GM15510 (cell line): ENCODE data around the gene PGAP3.

Source experiments
- POLR2A ChIP-seq: IDR thresholded peaks from 3 replicates; pipeline ENCODE4 v1.6.1; 2011; ENCODE audit warnings: borderline replicate concordance; ENCODE audit not compliant: insufficient read length; ENCODE audit errors: extremely low read depth

The PGAP3 gene

DNA sequence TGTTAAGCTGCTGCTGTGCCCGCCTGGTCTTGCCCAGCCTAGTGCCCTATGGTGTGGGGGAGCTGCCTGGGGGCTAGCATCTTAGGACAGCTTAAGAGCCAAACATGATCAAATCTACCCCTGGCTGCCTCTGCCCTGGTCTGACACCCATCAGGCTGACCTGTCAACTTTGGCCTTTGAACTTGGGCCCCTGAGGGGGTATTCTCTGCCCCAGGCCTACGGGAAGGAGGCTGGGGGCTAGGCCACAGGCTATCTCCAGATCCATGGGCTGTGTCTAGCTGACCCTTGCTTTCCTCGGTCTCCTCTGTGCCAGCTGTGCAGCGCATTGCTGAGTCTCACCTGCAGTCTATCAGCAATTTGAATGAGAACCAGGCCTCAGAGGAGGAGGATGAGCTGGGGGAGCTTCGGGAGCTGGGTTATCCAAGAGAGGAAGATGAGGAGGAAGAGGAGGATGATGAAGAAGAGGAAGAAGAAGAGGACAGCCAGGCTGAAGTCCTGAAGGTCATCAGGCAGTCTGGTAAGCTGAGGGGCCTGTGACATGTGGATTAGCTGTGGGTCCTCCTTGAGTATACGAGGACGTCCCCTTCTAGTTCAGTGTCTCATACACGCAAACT is 54.2 kb downstream of the PGAP3 start:
- TF ChIP-seq POLR2A, result no peak

DNA sequence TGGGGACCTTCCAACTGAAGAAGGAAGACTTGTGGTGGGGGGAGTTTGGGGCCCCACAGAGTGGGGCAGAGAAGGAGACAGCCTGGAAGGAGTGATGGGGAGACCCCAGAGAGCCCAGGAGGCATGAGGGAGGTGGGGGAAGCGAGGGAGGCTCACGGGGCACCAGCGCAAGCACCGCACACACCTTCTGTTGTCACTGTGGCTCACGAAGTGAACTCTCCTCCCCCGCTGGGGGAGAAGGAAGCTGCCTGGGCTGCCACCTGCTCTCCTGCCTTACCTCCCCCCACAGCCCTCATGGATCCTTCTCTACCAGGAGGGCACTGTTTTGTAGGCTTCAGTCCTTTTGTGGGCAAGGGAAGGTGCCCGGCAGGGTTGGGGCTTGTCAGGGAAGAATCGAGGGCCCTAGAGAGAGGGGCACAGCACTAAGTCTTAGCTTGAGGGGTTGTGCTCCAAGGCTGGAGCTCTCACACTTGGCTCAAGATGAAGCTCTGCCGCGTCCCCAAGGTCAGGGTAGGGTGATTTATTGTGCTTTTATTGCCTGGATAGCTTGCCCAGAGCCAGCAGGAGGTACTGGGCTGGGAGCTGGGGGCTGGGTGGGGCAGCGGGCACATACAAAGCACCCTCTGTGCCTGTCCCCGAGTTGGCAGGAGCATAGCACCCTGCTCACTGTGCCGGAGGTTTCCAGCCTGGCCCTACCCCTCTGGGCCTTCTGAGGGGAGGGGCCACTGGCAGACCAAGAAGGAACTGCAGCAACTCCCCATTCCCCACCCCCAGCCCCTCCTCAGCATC is 55.5 kb downstream of the PGAP3 start:
- no peak for TF ChIP-seq POLR2A

DNA sequence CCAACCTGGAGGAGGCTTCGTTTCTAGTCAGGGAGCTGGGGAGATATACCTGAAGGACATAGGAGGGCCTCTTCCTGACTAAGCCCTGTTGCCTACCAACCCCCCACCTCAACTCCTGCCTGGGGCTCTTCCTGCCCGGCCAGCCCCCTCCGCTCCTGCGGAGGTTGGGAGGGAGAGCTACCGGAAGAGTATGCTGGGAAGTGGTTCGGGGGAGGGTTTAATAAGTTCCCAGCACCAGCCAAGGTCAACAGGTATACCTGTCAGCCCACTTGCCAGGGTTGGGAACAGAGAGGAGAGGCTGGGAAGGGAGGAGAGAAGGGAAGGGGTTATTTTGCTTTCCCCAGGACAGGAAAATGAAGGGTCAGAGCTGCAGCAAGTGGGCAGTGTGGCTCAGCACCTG is 56.5 kb downstream of the PGAP3 start:
- no peak for TF ChIP-seq POLR2A

DNA sequence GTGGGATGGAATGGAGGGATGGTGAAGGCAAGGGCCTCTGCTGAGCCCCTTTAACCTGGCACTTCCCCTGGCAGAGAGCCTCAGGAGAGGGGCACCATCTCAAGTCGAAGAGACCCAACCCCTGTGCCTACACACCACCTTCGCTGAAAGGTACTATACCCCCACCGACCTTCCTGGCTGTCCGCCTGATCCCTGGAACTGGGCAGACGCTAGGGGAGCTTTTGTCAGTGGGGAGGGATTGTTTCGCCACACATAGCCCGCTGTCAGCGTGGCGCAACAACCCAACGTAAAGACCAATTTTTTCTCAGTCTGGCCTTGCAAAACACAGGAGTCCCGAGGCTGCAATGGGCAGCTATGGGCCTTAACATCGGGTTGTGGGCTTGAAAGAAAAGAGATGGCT is 58.0 kb downstream of the PGAP3 start:
- no peak for TF ChIP-seq POLR2A

DNA sequence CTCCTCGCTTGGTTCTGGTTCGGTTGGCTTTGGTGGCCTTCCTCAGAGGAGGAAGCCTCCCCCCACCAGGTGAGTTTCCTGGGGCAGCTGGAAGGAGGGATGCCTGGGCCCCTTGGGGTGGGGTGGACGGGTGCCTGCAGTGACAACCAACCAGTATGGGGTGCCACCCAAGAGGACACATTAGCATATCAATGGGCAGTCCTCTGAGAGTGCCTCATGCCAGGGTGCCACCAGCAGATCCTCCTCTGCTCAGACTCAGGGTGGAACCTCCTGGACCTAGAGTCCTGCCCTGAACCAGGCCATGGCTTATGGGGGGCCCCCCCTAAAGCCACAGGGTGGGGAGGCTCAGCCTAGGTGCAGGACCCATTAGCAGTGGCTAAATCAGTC is 58.4 kb downstream of the PGAP3 start:
- TF ChIP-seq POLR2A, result no peak

DNA sequence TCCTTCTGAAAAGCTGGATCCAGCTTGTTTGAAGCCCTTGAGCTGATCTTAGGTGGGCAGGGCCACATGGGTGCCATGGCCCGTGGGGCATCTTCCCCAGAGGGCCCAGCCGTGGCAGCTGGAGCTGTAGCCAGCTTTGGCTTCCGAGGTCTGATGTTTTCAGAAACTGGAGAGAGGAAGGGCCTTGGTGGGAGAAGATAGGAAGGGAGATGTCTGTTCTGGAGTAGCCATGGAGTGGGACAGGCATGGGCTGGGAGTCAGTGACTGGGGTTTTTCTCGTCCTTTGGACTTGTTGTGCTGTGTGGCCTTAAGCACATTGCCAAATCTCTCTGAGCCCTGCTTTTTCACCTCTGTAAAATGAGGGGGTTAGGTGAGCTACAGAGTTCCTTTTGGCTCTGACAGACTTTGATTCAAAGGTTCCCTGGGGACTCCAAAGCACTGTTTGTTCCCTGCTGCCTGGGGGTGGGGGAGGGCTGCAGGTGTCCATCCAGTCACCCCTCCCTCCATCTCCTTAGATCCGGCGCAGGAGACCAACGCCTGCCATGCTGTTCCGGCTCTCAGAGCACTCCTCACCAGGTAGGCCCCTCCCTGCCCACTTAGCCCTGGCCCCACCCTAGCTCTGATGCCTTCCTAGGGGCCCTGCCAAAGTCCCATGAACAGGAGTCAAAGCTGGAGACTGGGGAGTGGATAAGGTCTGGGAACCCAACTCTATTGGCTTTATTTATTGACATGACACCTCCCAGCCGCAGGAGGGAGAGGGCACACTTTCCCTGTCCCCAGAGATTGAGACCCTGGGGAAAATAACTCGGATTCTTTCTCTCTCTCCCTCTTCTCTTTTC is 59.0 kb downstream of the PGAP3 start:
- no peak for TF ChIP-seq POLR2A

DNA sequence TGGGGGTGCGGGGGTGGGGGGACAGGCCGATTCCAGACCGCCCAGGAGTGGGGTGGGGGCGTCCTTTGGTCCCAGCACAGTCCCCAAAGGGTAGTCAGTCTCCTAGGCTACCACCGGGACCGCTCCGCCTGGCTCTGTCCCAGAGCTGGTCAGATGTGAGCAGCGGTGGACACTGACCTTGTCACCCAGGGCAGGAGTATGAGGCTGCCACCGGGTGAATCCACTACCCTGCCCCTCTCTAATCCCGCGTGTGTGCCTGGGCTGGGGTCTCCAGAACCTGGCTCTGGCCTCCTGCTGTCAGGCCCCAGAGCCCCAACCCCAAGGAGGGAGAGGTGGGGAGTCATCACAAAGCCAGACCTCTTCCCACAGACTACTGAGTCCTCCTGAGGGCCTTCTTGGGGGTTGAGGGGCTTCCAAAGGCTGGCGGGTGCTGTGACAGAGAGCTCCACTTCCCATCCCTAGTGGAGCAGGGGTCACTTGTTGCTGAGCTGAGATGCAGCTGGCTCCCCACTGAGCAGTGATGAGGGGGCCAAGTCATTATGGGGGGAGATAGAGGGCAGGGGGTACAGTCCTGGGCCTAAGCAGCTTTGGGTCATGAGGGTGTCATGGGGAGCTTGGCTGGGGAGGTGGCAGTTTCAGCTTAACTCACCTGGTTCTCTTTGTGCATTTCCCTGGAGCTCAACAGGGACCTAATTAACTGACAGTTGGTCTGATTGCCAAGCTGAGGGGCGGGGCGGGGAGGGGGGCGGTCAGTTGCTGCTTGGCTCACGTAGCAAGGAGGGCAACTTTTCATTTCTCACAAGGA is 59.9 kb downstream of the PGAP3 start:
- no peak for TF ChIP-seq POLR2A

DNA sequence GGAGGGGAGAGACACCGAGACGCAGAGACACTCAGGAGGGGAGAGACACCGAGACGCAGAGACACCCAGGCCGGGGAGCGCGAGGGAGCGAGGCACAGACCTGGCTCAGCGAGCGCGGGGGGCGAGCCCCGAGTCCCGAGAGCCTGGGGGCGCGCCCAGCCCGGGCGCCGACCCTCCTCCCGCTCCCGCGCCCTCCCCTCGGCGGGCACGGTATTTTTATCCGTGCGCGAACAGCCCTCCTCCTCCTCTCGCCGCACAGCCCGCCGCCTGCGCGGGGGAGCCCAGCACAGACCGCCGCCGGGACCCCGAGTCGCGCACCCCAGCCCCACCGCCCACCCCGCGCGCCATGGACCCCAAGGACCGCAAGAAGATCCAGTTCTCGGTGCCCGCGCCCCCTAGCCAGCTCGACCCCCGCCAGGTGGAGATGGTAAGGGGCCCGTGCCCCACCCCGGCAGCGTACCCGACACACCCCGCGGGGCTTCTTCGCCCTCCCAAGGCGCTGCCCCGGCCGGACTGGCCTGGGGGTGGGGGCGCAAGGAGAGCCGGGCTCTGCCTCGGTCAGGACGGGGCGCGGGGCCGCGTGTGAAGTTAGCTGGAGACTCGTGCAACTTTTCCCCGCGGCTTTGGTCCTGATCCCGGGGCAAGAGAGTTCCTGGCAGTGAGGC is 60.7 kb downstream of the PGAP3 start:
- no peak for TF ChIP-seq POLR2A

DNA sequence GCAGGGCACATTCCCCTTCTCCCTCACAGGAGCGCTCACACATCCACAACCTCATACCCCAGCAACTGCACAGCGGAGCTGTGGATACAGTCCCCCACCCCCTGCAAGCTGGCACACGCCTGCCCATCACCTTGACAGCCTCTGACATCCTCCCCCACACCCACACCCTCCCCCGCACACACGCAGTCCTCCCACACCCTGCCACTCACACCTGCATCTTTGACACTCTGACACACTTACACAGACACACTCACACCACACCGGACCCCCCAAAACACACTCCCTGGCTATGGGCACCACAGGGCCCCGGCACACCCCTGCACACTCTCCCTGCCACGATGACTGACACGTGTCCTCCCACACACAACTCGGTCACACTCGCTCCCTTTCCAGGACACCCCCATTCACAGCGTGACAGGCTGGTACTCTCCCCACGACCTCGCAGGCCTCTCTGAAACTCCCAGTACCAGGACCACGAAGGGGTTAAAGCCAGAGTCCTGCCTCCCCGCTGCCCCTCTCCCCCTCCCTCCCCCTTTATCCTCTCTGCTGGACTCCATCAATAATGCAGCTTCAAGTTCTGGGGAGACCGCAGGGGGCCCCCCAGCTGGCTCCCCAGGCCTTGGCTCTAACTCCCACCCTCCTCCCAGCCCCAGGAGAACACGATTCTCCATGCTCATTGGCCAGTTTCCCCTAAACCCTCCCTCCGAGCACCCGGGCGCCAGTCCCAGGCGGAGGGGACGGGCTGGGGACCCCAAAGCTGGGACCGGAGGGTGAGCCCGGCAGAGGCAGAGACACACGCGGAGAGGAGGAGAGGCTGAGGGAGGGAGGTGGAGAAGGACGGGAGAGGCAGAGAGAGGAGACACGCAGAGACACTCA is 61.4 kb downstream of the PGAP3 start, which contains the start of gene PPP1R1B:
TSS of gene PPP1R1B (plus strand) at position 782 of the 876 bp plus-strand sequence. CDS start 441 bp downstream, outside the sequence.
- TF ChIP-seq POLR2A, result no peak

DNA sequence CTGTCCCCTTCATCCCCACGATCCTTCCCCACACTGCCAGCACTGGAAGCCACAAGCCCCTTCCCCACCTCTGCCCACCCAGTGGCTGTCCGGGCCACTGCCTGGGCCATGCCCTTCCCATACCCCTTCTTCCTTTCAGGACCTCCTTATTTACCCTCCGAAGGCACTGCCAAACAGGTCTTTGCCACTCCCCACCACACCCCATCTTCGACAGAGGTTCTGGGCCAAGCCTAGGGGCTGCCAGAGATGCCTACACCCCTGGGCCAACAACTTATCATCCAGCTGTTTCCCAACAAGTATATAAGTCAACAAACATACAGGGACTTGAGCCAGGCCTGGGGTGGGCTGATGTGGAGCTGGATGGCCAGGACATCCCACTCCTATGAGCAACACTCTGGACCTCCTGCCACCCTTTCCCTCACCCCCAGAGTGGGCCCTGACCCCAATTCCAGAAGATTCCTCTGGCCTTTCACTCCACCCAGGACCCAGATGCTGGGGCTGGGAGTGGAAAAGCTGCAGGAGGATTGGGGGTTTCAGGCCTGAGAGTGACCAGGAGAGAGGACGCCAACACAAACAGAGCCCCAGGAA is 62.6 kb downstream of the PGAP3 start:
- no peak for TF ChIP-seq POLR2A

DNA sequence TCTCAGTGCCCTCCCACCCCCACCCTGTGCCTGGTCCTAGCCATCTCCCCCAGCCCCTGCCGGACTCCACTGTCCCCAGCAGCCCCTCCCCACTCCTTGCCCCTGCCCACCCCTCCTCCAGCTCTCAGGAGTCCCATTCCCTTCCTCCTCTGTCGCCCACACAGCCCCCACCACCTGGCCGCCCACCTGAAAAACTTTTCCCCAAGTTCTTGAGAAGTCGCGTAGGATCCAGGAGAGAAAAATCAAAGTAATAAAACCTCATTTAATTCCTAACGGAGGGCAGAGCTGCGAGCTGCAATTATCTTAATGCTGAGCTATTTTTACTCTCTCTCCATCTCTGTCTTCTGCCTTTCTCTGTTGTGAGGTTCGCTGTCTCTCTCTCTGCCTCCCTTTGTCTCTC is 63.5 kb downstream of the PGAP3 start:
- no peak for TF ChIP-seq POLR2A

DNA sequence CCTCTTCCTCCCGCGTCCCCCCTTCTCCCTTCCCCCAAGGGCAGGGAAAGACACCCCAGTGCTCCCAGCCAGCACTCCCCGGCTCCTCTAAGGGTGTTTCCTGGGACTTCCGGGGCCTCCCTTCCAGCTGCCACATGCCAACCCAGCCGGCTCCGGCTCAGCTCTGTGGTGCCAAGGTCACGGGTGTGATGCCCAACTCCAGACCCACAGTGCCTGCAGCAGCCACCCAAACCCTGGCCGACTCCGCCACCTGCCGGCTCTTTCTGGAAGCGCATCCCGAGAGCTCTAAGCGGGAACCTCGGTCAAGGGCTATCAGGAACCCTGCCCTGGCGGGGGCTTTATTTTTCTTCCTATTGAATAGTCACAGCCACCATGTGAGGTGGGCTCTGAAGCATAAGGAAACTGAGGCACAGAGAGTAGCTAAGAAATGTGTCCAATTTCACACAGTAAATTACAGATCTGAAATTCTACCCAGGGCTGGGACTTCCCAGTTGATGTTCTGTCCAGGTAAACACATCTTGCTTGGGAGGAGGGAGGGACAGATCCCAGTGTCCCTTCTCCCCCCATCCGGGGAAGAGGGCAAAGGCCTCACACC is 64.4 kb downstream of the PGAP3 start:
- no peak for TF ChIP-seq POLR2A
